Left lung (tissue), 10 donors: ENCODE measurements around the gene ATP8A2. TPM values are rescaled to one million over a fixed set of nuclear protein-coding genes. Genes with fewer than 3 reads are reported as not detected.
A peak's percentile ranks its signal among the peaks of the same experiment; 100 is the strongest.

Experiments
- ATAC-seq: fragments of 200-7000 bp; cut with Tn5 transposase; one replicate; pipeline ENCODE4 v1.9.1; 2020; ENCODE audit warnings: moderate library complexity
- DNase-seq, 4 donors: peaks; one replicate each; pipeline ENCODE4 v3.0.0-alpha.2; 2013 to 2020
- H3K27ac ChIP-seq, 2 donors: fragments of 200-600 bp; sonication (generic) in 1 of 2; one replicate each; pipeline versions ENCODE4 v1.5.0 to v1.8.0; 2020 to 2021
- H3K27me3 ChIP-seq, 2 donors: fragments of 200-600 bp; sonication (generic) in 1 of 2; one replicate each; pipeline versions ENCODE4 v1.5.0 to v1.8.0; 2020 to 2021
- H3K36me3 ChIP-seq, 2 donors: fragments of 200-600 bp; sonication (generic) in 1 of 2; one replicate each; pipeline versions ENCODE4 v1.5.0 to v1.8.0; 2020 to 2021
- H3K4me1 ChIP-seq, 2 donors: fragments of 200-600 bp; one replicate each; pipeline ENCODE4 v1.8.0; 2021
- H3K4me3 ChIP-seq, 2 donors: fragments of 200-600 bp; sonication (generic) in 1 of 2; one replicate each; pipeline versions ENCODE4 v1.5.0 to v1.8.0; 2020 to 2021; ENCODE audit warnings: mild to moderate bottlenecking in 1 of 2
- H3K9me3 ChIP-seq, 2 donors: fragments of 200-600 bp; sonication (generic) in 1 of 2; one replicate each; pipeline versions ENCODE4 v1.5.0 to v1.8.0; 2020 to 2021
- CTCF ChIP-seq, 2 donors: fragments of 200-600 bp; sonication (generic) in 1 of 2; IDR thresholded peaks; one replicate each; pipeline versions ENCODE4 v1.5.0 to v1.8.0; 2021; ENCODE audit warnings: antibody characterized with exemption in 2 of 2
- intact Hi-C, 2 donors: fragments of 100-400 bp; cut with DNase I; formaldehyde crosslinking; loops; one replicate each; pipeline versions ENCODE4 v1.11.2 to v1.14.2; 2022
- polyA plus RNA-seq, 6 donors: library from polyadenylated mRNA; unstranded; fragments of 120-200 nt; gene quantifications; one replicate each; pipeline ENCODE4 v1.2.1, GENCODE V29; 2013; ENCODE audit not compliant: insufficient read length in 6 of 6
- total RNA-seq, 2 donors: library from RNA; stranded (reverse); fragmentation: NEBNext Ultra II Directional; extraction: Animal tissue kit (Norgen Biotek cat#: 25700); gene quantifications; one replicate each; pipeline ENCODE4 v1.2.1, GENCODE V29; 2021
- donor health status: DM: no; HTN: yes; CAD: no.
- donor health status: DM: no; HTN: no; CAD: no.

ATP8A2 gene
- total and polyA plus RNA-seq, 8 donors = 1.1 to 13.4 (median 9.6) TPM

GRCh38 chr13:25421612-25422011, 49.8 kb downstream of the ATP8A2 start:
- DNase-seq (no peak), ATAC-seq (no peak)
- Histone ChIP-seq H3K36me3 (no peaks in the 10 kb centered on the region), H3K4me3 (no peak overlapping the region), H3K27me3 (peaks cover 0 to under 1% of the 10 kb centered on the region in 2 donors), H3K4me1 (no peaks in the 10 kb centered on the region), H3K9me3 (no peaks in the 10 kb centered on the region), H3K27ac (no peak overlapping the region)
- TF ChIP-seq CTCF (IDR thresholded peaks at IDR 0.05) = no peak
- intact Hi-C loops = no loop called here

GRCh38 chr13:25422153-25422552, 50.4 kb downstream of the ATP8A2 start:
- no peak overlapping the region for H3K27ac ChIP-seq
- no peaks in the 10 kb centered on the region for H3K9me3 ChIP-seq
- no peaks in the 10 kb centered on the region for H3K36me3 ChIP-seq
- no peaks in the 10 kb centered on the region for H3K4me1 ChIP-seq
- intact Hi-C loops = no loop called here
- ATAC-seq = no peak
- no peak for TF ChIP-seq CTCF (IDR thresholded peaks at IDR 0.05)
- no peak overlapping the region for H3K4me3 ChIP-seq
- DNase-seq = no peak
- no peaks in the 10 kb centered on the region for H3K27me3 ChIP-seq

GRCh38 chr13:25423831-25424230, 52.1 kb downstream of the ATP8A2 start:
- H3K4me3 ChIP-seq = no peak overlapping the region
- H3K4me1 ChIP-seq = no peaks in the 10 kb centered on the region
- ATAC-seq (no peak), DNase-seq (no peak)
- no peak overlapping the region for H3K27ac ChIP-seq
- no peaks in the 10 kb centered on the region for H3K36me3 ChIP-seq
- no peaks in the 10 kb centered on the region for H3K9me3 ChIP-seq
- intact Hi-C loops = no loop called here
- TF ChIP-seq CTCF (IDR thresholded peaks at IDR 0.05) = no peak
- no peaks in the 10 kb centered on the region for H3K27me3 ChIP-seq

GRCh38 chr13:25429466-25429865, 57.7 kb downstream of the ATP8A2 start:
- no peak for ATAC-seq
- no peak for DNase-seq
- Histone ChIP-seq H3K4me1 (no peaks in the 10 kb centered on the region), H3K4me3 (no peak overlapping the region), H3K27me3 (no peaks in the 10 kb centered on the region), H3K36me3 (no peaks in the 10 kb centered on the region), H3K9me3 (no peaks in the 10 kb centered on the region), H3K27ac (no peak overlapping the region)
- no peak for TF ChIP-seq CTCF (IDR thresholded peaks at IDR 0.05)
- intact Hi-C loops = no loop called here

- H3K36me3 ChIP-seq = no peaks in the 10 kb centered on the region
- H3K4me3 ChIP-seq = no peak overlapping the region
- H3K27me3 ChIP-seq = no peaks in the 10 kb centered on the region
- no peaks in the 10 kb centered on the region for H3K4me1 ChIP-seq
- no peak overlapping the region for H3K27ac ChIP-seq
- no peak for TF ChIP-seq CTCF (IDR thresholded peaks at IDR 0.05)
- DNase-seq (peak in 2 of 4 donors; percentile 15 to 37), ATAC-seq (no peak)
- H3K9me3 ChIP-seq = no peaks in the 10 kb centered on the region
- intact Hi-C loops = no loop called here
Observed at GRCh38 chr13:25432691-25433090, 60.9 kb downstream of the ATP8A2 start.
